PC-9 (cell line): ENCODE data around the gene AGAP1. TPM values are rescaled to one million over a fixed set of nuclear protein-coding genes. Genes with fewer than 3 reads are reported as not detected.

Source experiments
- BruUV-seq: library from RNA; stranded (reverse); fragments of 400-500 nt; replicated peaks from 2 replicates; lab custom pipeline; 2021; lab: Mats Ljungman, UMichigan
- CTCF ChIA-PET: fragments of 300-600 bp; sonication (Branson Sonifier 250); formaldehyde crosslinking; loops from one replicate; lab custom pipeline; 2022; ENCODE audit warnings: antibody characterized with exemption; lab: Charles Lee
- POLR2A ChIA-PET: fragments of 300-600 bp; sonication (Branson Sonifier 250); formaldehyde crosslinking; loops from one replicate; lab custom pipeline; 2022; ENCODE audit warnings: antibody characterized with exemption; ENCODE audit not compliant: unreplicated experiment; lab: Charles Lee
- DNase-seq, 2 experiments: peaks; one replicate each; pipeline versions ENCODE4 v3.0.0 to v3.0.0-alpha.2; 2015 to 2022; ENCODE audit warnings: mixed read lengths in 1 of 2
- H2AFZ ChIP-seq: fragments of 200-600 bp; sonication (generic); 2 replicates; pipeline ENCODE4 v1.8.1; 2017; ENCODE audit warnings: antibody characterized with exemption
- H3F3A ChIP-seq: fragments of 200-600 bp; sonication (generic); 2 replicates; pipeline ENCODE4 v1.8.1; 2017; ENCODE audit warnings: antibody characterized with exemption, mild to moderate bottlenecking, low read depth; ENCODE audit not compliant: insufficient read depth
- H3K27ac ChIP-seq: fragments of 200-600 bp; sonication (generic); 2 replicates; pipeline ENCODE4 v1.6.1; 2016; ENCODE audit warnings: mixed run types
- H3K27me3 ChIP-seq: fragments of 200-600 bp; sonication (generic); 2 replicates; pipeline ENCODE4 v1.6.1; 2016; ENCODE audit warnings: low read depth, mixed run types; ENCODE audit not compliant: insufficient read depth
- H3K36me3 ChIP-seq: fragments of 200-600 bp; sonication (generic); 2 replicates; pipeline ENCODE4 v1.6.1; 2016; ENCODE audit warnings: low read depth, mixed run types
- H3K4me1 ChIP-seq: fragments of 200-600 bp; sonication (generic); replicated peaks from 2 replicates; pipeline ENCODE4 v1.6.1; 2016; ENCODE audit warnings: mixed run types; ENCODE audit not compliant: insufficient read depth
- H3K4me2 ChIP-seq: fragments of 200-600 bp; sonication (generic); 2 replicates; pipeline ENCODE4 v1.6.1; 2017; ENCODE audit warnings: mixed run types
- H3K4me3 ChIP-seq: fragments of 200-600 bp; sonication (generic); 2 replicates; pipeline ENCODE4 v1.6.1; 2016; ENCODE audit warnings: mixed run types
- H3K79me2 ChIP-seq: fragments of 200-600 bp; sonication (generic); 2 replicates; pipeline ENCODE4 v1.6.1; 2017; ENCODE audit warnings: low read depth, mixed run types
- H3K9me2 ChIP-seq: fragments of 200-600 bp; sonication (generic); 2 replicates; pipeline ENCODE4 v1.8.1; 2017; ENCODE audit warnings: mild to moderate bottlenecking; ENCODE audit not compliant: insufficient read depth
- H3K9me3 ChIP-seq: fragments of 200-600 bp; sonication (generic); 2 replicates; pipeline ENCODE4 v1.8.1; 2016; ENCODE audit warnings: low read depth; ENCODE audit not compliant: insufficient read depth
- H4K20me1 ChIP-seq: fragments of 200-600 bp; sonication (generic); 2 replicates; pipeline ENCODE4 v1.8.1; 2017; ENCODE audit not compliant: insufficient read depth
- CTCF ChIP-seq: fragments of 200-600 bp; sonication (generic); conservative IDR thresholded peaks from 2 replicates; pipeline ENCODE4 v1.6.1; 2017; ENCODE audit warnings: mixed run types, antibody characterized with exemption, mild to moderate bottlenecking, moderate library complexity
- EZH2 ChIP-seq: fragments of 200-600 bp; sonication (generic); IDR thresholded peaks from 2 replicates; pipeline ENCODE4 v1.8.0; 2017; ENCODE audit warnings: antibody characterized with exemption, low read depth
- intact Hi-C: fragments of 100-400 bp; cut with micrococcal nuclease; formaldehyde crosslinking; loops from one replicate; pipeline ENCODE4 v1.10.0; 2022; ENCODE audit not compliant: unreplicated experiment
- total RNA-seq: library from RNA; stranded (reverse); gene quantifications from 2 replicates; pipeline ENCODE4 v1.2.3, GENCODE V29; 2021

Gene AGAP1
- total RNA-seq, 1 experiment from 2014 or later = 91.4 TPM

DNA sequence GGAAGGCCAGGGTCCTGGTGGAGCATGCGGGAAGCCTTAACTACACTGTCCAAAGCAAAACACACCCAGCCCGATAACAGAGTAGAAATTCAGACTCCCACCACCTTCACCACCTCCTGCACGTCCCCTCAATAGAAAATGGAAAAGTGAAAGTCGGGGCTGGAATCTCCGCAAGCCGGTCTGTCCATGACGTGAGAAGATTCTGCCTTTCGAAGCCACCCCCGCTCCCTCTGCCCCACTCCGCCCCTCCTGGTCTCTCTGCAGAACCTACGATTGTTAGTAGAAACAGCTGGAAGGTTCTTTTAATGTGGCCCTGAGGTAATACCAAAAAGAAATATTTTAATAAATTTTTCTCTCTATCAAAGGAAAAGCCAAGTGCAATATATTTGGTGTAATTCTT lies 558.0 kb downstream of the AGAP1 start:
- H3K4me3 ChIP-seq = no peak overlapping the region
- peaks cover 24% of the 10 kb centered on the region for H3F3A ChIP-seq
- H4K20me1 ChIP-seq = peaks cover 19% of the 10 kb centered on the region
- CTCF ChIA-PET = no interaction called here
- DNase-seq = no peak
- no peaks in the 10 kb centered on the region for H3K27me3 ChIP-seq
- H2AFZ ChIP-seq = no peak overlapping the region
- H3K27ac ChIP-seq = no peak overlapping the region
- POLR2A ChIA-PET = no interaction called here
- no peaks in the 10 kb centered on the region; the same call in 1 of the 2 replicates for H3K79me2 ChIP-seq
- BruUV-seq = no TSS peak
- no peak for TF ChIP-seq CTCF
- no peaks in the 10 kb centered on the region for H3K9me2 ChIP-seq
- H3K36me3 ChIP-seq = no peaks in the 10 kb centered on the region
- intact Hi-C loops = no loop called here
- peaks cover 19% of the 10 kb centered on the region for H3K4me1 ChIP-seq
- H3K9me3 ChIP-seq = no peaks in the 10 kb centered on the region
- no peak overlapping the region for H3K4me2 ChIP-seq

DNA sequence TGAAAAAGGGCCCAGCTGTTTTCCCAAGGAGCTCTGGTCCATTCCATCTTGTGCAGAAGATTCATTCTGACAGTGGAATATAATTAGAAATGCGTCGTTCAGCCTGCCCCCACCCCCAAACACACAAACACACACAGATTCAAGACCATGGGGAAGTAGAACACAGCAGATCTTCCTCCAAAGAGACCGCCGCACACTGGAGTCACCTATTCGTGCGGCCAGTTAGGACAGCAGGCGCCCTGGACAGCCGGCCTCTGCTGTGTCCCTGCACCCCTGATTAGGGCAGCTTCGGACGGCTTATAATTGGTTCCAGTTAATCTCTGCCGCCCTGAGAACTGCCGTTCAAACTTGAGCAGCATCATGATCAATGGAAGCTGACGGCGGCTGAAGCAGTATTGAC lies 558.4 kb downstream of the AGAP1 start:
- H4K20me1 ChIP-seq = peaks cover 19% of the 10 kb centered on the region
- DNase-seq = peak in 1 of 2 experiments; percentile 16
- H3K27me3 ChIP-seq = no peaks in the 10 kb centered on the region
- no peak overlapping the region for H2AFZ ChIP-seq
- CTCF ChIA-PET = no interaction called here
- H3F3A ChIP-seq = peaks cover 20% of the 10 kb centered on the region
- no peak overlapping the region for H3K27ac ChIP-seq
- POLR2A ChIA-PET = interaction anchor here (0.6 kb wide), 1 partner anchor 19 kb away, joined by 7 read pairs; no protein-coding TSS in a partner anchor
- intact Hi-C loops = no loop called here
- H3K4me1 ChIP-seq = peaks cover 15% of the 10 kb centered on the region
- H3K9me3 ChIP-seq = no peaks in the 10 kb centered on the region
- no peak overlapping the region for H3K4me2 ChIP-seq
- no peaks in the 10 kb centered on the region for H3K9me2 ChIP-seq
- no peaks in the 10 kb centered on the region; the same call in 1 of the 2 replicates for H3K79me2 ChIP-seq
- H3K36me3 ChIP-seq = no peaks in the 10 kb centered on the region
- no TSS peak for BruUV-seq
- TF ChIP-seq EZH2 = no peak
- no peak for TF ChIP-seq CTCF
- no peak overlapping the region for H3K4me3 ChIP-seq

- no peak overlapping the region for H3K27ac ChIP-seq
- peaks cover 14% of the 10 kb centered on the region for H4K20me1 ChIP-seq
- peaks cover 12% of the 10 kb centered on the region; the same call in 1 of the 2 replicates for H3F3A ChIP-seq
- H3K36me3 ChIP-seq = peaks cover 10% of the 10 kb centered on the region
- no peak overlapping the region for H3K4me2 ChIP-seq
- no peak for TF ChIP-seq EZH2
- TF ChIP-seq CTCF = no peak
- BruUV-seq = no TSS peak
- H3K9me2 ChIP-seq = no peaks in the 10 kb centered on the region
- DNase-seq = peak in 1 of 2 experiments; percentile 20
- no peaks in the 10 kb centered on the region for H3K27me3 ChIP-seq
- POLR2A ChIA-PET = interaction anchor here (0.6 kb wide), 1 partner anchor 20 kb away, joined by 7 read pairs; no protein-coding TSS in a partner anchor
- H3K4me3 ChIP-seq = no peak overlapping the region
- CTCF ChIA-PET = no interaction called here
- peaks cover 5% of the 10 kb centered on the region for H3K4me1 ChIP-seq
- no peaks in the 10 kb centered on the region for H3K9me3 ChIP-seq
- H2AFZ ChIP-seq = no peak overlapping the region
- intact Hi-C loops = no loop called here
- no peaks in the 10 kb centered on the region; the same call in 1 of the 2 replicates for H3K79me2 ChIP-seq
These were observed 559.3 kb downstream of the AGAP1 start for GRCh38 chr2:236052926-236053821.
